Lower leg skin (tissue), 3 donors: Measurements from ENCODE around the gene TRIM4.

ENCODE experiments used
- POLR2A ChIP-seq, 2 donors: fragments of 450-650 bp; IDR thresholded peaks; one replicate each; pipeline ENCODE4 v1.6.1; 2016 to 2017; ENCODE audit warnings: antibody characterized with exemption in 2 of 2, mild to moderate bottlenecking in 1 of 2, moderate library complexity in 1 of 2
- TF ChIP-seq, protein P1 (sequence below), 3 donors: fragments of 450-650 bp; IDR thresholded peaks; one replicate each; pipeline ENCODE4 v1.5.1; 2016; ENCODE audit warnings: antibody characterized with exemption in 3 of 3, mild to moderate bottlenecking in 3 of 3, moderate library complexity in 2 of 3

DNA sequence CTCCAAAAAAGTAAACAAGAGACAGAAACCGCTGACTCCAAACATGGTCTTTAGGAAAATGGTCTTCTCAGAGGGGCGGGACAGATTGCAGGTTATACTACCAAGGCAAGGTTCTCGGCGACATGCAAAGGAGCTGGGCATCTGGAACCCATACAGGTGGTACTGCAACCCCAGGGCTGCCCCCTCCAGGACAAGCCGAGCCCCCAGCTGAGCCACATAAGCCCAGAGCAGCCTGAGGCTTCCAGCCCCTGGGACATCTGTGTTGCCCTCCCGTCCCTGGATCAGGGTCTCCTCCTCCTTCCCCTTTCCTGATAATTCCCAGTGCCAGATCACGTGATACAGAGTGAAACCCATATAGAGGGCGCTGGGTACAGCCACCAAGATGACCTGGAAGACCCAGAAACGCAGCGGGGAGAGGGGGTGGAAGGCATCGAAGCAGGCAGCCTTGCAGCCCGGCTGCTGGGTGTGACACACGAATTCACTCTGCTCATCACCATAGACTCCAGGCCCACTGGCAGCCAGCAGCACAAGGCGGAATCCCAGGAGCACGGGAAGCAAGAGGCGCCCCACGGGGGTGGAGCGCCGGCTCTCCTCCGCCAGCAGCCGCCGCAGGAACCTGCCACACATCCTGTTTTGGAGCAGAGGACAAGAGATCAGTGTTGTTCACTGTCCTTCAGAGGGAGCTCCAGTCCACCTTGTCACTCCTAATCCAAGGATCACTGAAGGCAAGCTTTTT lies 9.8 kb upstream of the TRIM4 start, which contains the start of gene GJC3:
- TF ChIP-seq, protein P1, sequence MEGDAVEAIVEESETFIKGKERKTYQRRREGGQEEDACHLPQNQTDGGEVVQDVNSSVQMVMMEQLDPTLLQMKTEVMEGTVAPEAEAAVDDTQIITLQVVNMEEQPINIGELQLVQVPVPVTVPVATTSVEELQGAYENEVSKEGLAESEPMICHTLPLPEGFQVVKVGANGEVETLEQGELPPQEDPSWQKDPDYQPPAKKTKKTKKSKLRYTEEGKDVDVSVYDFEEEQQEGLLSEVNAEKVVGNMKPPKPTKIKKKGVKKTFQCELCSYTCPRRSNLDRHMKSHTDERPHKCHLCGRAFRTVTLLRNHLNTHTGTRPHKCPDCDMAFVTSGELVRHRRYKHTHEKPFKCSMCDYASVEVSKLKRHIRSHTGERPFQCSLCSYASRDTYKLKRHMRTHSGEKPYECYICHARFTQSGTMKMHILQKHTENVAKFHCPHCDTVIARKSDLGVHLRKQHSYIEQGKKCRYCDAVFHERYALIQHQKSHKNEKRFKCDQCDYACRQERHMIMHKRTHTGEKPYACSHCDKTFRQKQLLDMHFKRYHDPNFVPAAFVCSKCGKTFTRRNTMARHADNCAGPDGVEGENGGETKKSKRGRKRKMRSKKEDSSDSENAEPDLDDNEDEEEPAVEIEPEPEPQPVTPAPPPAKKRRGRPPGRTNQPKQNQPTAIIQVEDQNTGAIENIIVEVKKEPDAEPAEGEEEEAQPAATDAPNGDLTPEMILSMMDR (IDR thresholded peaks at IDR 0.05) = no peak
- TF ChIP-seq POLR2A (IDR thresholded peaks at IDR 0.05) = no peak
